SU-DHL-6 (cell line): ENCODE data around the gene LIN28A.

Experiments
- H2AFZ ChIP-seq: fragments of 200-600 bp; sonication (generic); 2 replicates; pipeline ENCODE4 v1.6.1; 2014; ENCODE audit warnings: low read depth, mild to moderate bottlenecking, moderate library complexity, mixed read lengths, antibody characterized with exemption, low read length; ENCODE audit not compliant: severe bottlenecking
- H3F3A ChIP-seq: fragments of 200-600 bp; shearing (Covaris generic); 2 replicates; pipeline ENCODE4 v1.6.0; 2016; ENCODE audit warnings: antibody characterized with exemption, mild to moderate bottlenecking; ENCODE audit not compliant: insufficient read depth
- H3K27ac ChIP-seq: fragments of 200-600 bp; sonication (generic); 2 replicates; pipeline ENCODE4 v1.5.1; 2016; ENCODE audit warnings: low read depth, mild to moderate bottlenecking, low read length, moderate library complexity, mixed read lengths
- H3K27me3 ChIP-seq: fragments of 200-600 bp; sonication (generic), shearing (Covaris generic); 2 replicates; pipeline ENCODE4 v1.6.0; 2014; ENCODE audit warnings: mild to moderate bottlenecking, low read length
- H3K36me3 ChIP-seq: fragments of 200-600 bp; sonication (generic); 2 replicates; pipeline ENCODE4 v1.6.1; 2014; ENCODE audit warnings: mild to moderate bottlenecking, low read length, mixed read lengths
- H3K4me2 ChIP-seq: fragments of 300-600, 200-600 bp; shearing (Covaris generic), sonication (generic); 2 replicates; pipeline ENCODE4 v1.6.0; 2014; ENCODE audit warnings: low read length, low read depth, mild to moderate bottlenecking; ENCODE audit not compliant: poor library complexity, severe bottlenecking
- H3K4me3 ChIP-seq: fragments of 200-600 bp; sonication (generic); 2 replicates; pipeline ENCODE4 v1.5.1; 2014; ENCODE audit warnings: antibody characterized with exemption, low read length, mild to moderate bottlenecking, mixed read lengths; ENCODE audit not compliant: insufficient read depth, poor library complexity, severe bottlenecking
- H3K79me2 ChIP-seq: fragments of 200-600 bp; sonication (generic); 2 replicates; pipeline ENCODE4 v1.6.1; 2014; ENCODE audit warnings: mild to moderate bottlenecking, low read length, moderate library complexity; ENCODE audit not compliant: insufficient read depth
- H3K9ac ChIP-seq: fragments of 200-600 bp; sonication (generic); 2 replicates; pipeline ENCODE4 v1.7.0; 2014; ENCODE audit warnings: mild to moderate bottlenecking, low read length
- H3K9me2 ChIP-seq: fragments of 200-600 bp; sonication (generic); replicated peaks from 2 replicates; pipeline ENCODE4 v1.6.1; 2014; ENCODE audit warnings: low read length; ENCODE audit not compliant: insufficient read depth
- H3K9me3 ChIP-seq: fragments of 200-600 bp; sonication (generic); 2 replicates; pipeline ENCODE4 v1.6.1; 2014; ENCODE audit warnings: low read length, mixed read lengths; ENCODE audit not compliant: insufficient read depth
- H4K20me1 ChIP-seq: fragments of 200-600 bp; sonication (generic); 2 replicates; pipeline ENCODE4 v1.6.1; 2014; ENCODE audit warnings: low read depth, mild to moderate bottlenecking, antibody characterized with exemption, low read length, moderate library complexity, mixed read lengths
- EZH2phosphoT487 ChIP-seq: fragments of 200-600 bp; sonication (generic), shearing (Covaris generic); conservative IDR thresholded peaks from 2 replicates; pipeline ENCODE4 v1.6.1; 2018; ENCODE audit warnings: mild to moderate bottlenecking, antibody characterized with exemption, low read length, moderate library complexity, mixed read lengths
- TF ChIP-seq, protein P1 (sequence below): fragments of 200-600 bp; sonication (generic); IDR thresholded peaks from one replicate; pipeline ENCODE4 v1.5.1; 2017; ENCODE audit warnings: antibody characterized with exemption, mild to moderate bottlenecking, low read length, moderate library complexity; ENCODE audit not compliant: insufficient read depth, poor library complexity, severe bottlenecking

Gene LIN28A

DNA sequence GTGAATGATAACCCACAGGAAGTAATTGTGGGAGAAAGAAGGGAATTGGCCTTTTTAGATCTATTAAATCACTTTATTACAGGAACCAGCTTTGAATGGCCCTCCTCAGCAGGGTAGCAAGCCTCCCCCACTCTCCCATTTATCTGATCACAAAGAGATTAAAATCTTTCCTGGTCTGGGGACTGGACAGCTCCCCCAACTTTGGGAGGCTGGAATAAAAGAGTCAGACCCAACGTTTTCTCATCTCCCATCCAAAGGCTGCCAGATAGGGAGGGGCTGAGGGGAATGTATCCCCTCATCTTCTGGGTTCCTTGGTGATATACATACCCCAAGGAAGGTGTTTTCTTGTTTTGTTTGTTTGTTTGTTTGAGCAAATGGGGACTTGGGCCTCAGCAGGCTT is 2.4 kb downstream of the LIN28A start:
- Histone ChIP-seq H2AFZ (no peak overlapping the region), H3K9ac (no peak overlapping the region), H3K9me3 (no peaks in the 10 kb centered on the region), H3K79me2 (no peaks in the 10 kb centered on the region), H3K27ac (no peak overlapping the region), H3K4me3 (no peak overlapping the region), H4K20me1 (no peaks in the 10 kb centered on the region), H3K27me3 (no peaks in the 10 kb centered on the region), H3F3A (no peaks in the 10 kb centered on the region), H3K36me3 (no peaks in the 10 kb centered on the region), H3K4me2 (no peak overlapping the region), H3K9me2 (no peaks in the 10 kb centered on the region)
- TF ChIP-seq EZH2phosphoT487, result no peak
- TF ChIP-seq, protein P1, sequence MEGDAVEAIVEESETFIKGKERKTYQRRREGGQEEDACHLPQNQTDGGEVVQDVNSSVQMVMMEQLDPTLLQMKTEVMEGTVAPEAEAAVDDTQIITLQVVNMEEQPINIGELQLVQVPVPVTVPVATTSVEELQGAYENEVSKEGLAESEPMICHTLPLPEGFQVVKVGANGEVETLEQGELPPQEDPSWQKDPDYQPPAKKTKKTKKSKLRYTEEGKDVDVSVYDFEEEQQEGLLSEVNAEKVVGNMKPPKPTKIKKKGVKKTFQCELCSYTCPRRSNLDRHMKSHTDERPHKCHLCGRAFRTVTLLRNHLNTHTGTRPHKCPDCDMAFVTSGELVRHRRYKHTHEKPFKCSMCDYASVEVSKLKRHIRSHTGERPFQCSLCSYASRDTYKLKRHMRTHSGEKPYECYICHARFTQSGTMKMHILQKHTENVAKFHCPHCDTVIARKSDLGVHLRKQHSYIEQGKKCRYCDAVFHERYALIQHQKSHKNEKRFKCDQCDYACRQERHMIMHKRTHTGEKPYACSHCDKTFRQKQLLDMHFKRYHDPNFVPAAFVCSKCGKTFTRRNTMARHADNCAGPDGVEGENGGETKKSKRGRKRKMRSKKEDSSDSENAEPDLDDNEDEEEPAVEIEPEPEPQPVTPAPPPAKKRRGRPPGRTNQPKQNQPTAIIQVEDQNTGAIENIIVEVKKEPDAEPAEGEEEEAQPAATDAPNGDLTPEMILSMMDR, result no peak

DNA sequence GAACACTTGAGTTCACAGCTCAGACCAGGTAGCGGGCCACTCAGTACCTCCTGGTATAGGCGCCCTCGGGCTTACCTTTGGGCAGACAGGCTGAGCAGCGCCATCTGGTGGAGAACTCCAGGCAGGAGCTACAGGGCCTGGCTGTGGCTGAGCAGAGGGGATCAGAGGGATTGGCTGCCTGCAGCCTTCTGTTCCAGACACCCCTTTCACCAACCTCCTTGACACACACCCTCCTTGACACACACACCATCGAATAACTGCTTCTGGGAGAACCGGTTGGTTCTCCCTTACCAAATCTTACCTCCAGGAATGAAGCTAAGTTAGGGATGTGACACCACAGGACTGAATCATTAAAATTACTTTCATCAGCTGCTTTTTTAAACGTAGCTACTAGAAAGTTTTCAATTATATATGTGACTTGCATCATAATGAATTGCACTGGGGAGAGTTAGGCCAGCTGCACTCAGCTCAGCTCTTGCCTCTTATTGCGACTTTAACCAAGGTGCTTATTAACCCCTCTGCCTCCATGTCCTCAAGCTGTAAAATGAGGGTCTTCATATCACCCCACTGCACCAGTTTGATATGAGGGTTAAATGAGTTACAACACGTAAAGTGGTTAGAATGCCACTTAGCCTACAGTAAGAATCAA is 6.6 kb downstream of the LIN28A start:
- no peak for TF ChIP-seq EZH2phosphoT487
- TF ChIP-seq, protein P1, result peak; percentile 90
- Histone ChIP-seq H3K9me2 (no peaks in the 10 kb centered on the region), H3K79me2 (no peaks in the 10 kb centered on the region), H3K36me3 (no peaks in the 10 kb centered on the region), H3K27me3 (no peaks in the 10 kb centered on the region), H2AFZ (no peak overlapping the region), H3K4me3 (no peak overlapping the region), H3F3A (no peaks in the 10 kb centered on the region), H3K9me3 (no peaks in the 10 kb centered on the region), H3K27ac (no peak overlapping the region), H3K4me2 (no peak overlapping the region), H4K20me1 (no peaks in the 10 kb centered on the region), H3K9ac (no peak overlapping the region)

DNA sequence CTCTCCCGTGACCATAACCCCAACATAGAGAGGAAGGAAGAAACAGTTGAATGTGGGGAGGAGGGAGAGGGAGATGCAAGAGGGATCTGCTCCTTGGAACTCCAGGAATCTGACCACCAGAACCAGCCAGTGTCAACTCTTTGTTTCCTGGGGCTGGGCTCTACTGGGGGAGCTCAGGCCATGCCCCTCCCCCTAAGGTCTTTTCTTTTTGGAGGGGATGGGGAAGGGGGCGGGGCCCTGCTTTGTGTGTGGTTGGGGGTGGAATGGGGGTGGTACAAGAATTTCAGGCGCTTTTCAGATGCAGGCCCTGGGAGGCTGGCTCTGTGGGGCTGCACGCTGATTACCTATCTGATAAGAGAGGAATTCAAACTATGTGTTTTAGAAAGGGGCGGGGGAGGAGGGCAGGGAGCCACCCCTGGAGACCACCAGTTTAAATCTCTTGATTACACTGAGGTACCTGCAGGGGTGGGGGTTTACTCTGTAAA is 8.3 kb downstream of the LIN28A start:
- no peaks in the 10 kb centered on the region for H4K20me1 ChIP-seq
- H3K9me3 ChIP-seq, result no peaks in the 10 kb centered on the region
- no peaks in the 10 kb centered on the region for H3K27me3 ChIP-seq
- no peak for TF ChIP-seq EZH2phosphoT487
- TF ChIP-seq, protein P1, result no peak
- no peaks in the 10 kb centered on the region for H3K9me2 ChIP-seq
- H3F3A ChIP-seq, result no peaks in the 10 kb centered on the region
- H2AFZ ChIP-seq, result no peak overlapping the region
- H3K4me3 ChIP-seq, result no peak overlapping the region
- H3K9ac ChIP-seq, result no peak overlapping the region
- no peaks in the 10 kb centered on the region for H3K36me3 ChIP-seq
- H3K27ac ChIP-seq, result no peak overlapping the region
- no peak overlapping the region for H3K4me2 ChIP-seq
- no peaks in the 10 kb centered on the region for H3K79me2 ChIP-seq
